A549 treated with AZD9567 at 1 μM for 4 hours (cell line): ENCODE data around the gene DYRK1A. TPM values are rescaled to one million over a fixed set of nuclear protein-coding genes. Genes with fewer than 3 reads are reported as not detected.

Source experiments
- total RNA-seq: library from RNA; stranded (reverse); fragments of 200-300 nt; extraction: Qiagen RNA extraction; gene quantifications from 5 replicates; pipeline ENCODE4 v1.2.3, GENCODE V29; 2022; ENCODE audit not compliant: insufficient read depth

DYRK1A gene
- total RNA-seq = 10.9 to 14.5 TPM (median 11.5 TPM) in 5 replicates

GRCh38 chr21:37366482-37367316, at the start of gene DYRK1A:
Gene DYRK1A (plus strand): TSS chr21:37366773. CDS start chr21:37420375, 53,602 bp downstream.

Other genes starting within 250 kb of the DYRK1A start
- 25.0 to 34.3 TPM (median 29.2 TPM) in 5 replicates for gene VPS26C, start 99.4 kb upstream of the DYRK1A start, total RNA-seq